Measurements from ENCODE around the gene OSBPL5.
A peak's percentile ranks its signal among the peaks of the same experiment; 100 is the strongest.

Gene OSBPL5

GRCh38 chr11:3091846-3092602, 73.1 kb downstream of the OSBPL5 start:
- H3K4me3 ChIP-seq, result no peak overlapping the region
- no peak for DNase-seq
- H3K9me3 ChIP-seq, result no peaks in the 10 kb centered on the region
- H3K4me1 ChIP-seq, result peaks cover 0 to 11% (median 6%) of the 10 kb centered on the region in 4 donors
- intact Hi-C loops (cut with DNase I; ENCODE audit: low total_unique reads), result loop anchor here (2.0 kb wide), 1 partner anchor 55 kb away; no protein-coding TSS in a partner anchor
- peaks cover 22 to 95% (median 60%) of the 10 kb centered on the region in 3 donors for H3K36me3 ChIP-seq
- TF ChIP-seq, protein P1, sequence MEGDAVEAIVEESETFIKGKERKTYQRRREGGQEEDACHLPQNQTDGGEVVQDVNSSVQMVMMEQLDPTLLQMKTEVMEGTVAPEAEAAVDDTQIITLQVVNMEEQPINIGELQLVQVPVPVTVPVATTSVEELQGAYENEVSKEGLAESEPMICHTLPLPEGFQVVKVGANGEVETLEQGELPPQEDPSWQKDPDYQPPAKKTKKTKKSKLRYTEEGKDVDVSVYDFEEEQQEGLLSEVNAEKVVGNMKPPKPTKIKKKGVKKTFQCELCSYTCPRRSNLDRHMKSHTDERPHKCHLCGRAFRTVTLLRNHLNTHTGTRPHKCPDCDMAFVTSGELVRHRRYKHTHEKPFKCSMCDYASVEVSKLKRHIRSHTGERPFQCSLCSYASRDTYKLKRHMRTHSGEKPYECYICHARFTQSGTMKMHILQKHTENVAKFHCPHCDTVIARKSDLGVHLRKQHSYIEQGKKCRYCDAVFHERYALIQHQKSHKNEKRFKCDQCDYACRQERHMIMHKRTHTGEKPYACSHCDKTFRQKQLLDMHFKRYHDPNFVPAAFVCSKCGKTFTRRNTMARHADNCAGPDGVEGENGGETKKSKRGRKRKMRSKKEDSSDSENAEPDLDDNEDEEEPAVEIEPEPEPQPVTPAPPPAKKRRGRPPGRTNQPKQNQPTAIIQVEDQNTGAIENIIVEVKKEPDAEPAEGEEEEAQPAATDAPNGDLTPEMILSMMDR (IDR thresholded peaks at IDR 0.05), result peak; percentile 97 to 100
- no peaks in the 10 kb centered on the region for H3K27me3 ChIP-seq
- no peak overlapping the region for H3K27ac ChIP-seq

DNA sequence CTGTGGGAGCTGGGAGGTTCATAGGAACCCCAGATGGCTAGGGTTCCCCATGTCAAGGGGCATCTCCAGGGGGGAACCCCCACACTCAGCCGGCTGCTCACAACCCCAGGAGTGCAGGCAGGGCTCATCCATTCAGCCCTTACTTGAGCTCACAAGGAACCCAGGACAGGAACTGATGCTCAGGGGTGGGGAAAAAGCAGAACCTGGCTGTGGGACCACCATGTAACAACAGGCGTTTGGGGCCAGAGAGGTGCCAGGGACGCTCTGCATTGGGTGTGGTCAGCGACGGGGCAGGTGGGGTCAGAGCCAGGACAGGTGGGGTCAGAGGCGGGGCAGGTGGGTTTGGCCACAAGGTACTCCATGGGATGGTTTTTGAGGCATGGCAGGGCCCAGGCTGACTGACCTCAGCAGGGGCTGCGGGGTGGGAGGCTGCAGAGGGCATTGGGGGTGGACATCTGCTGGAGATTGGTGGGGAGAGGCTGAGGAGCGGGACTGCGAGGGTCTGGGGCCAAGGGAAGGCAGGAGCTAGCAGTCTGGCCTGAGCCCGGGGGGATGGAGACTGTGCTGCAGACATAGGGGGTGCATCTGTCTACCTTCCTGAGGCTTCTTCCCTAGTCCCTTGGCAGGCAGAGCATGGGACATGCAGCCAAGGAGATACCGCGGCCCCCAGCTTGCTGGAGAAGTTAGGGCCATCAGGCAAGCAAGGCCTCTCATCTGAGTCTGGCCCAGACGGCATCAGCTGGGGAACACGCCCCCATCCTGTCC, 73.8 kb downstream of the OSBPL5 start:
- intact Hi-C loops (cut with DNase I; ENCODE audit: low total_unique reads), result no loop called here
- Histone ChIP-seq H3K36me3 (peaks cover 22 to 91% (median 59%) of the 10 kb centered on the region in 3 donors), H3K4me1 (peaks cover 0 to 11% (median 6%) of the 10 kb centered on the region in 4 donors), H3K27ac (no peak overlapping the region), H3K27me3 (no peaks in the 10 kb centered on the region), H3K4me3 (no peak overlapping the region), H3K9me3 (no peaks in the 10 kb centered on the region)
- TF ChIP-seq, protein P1 (IDR thresholded peaks at IDR 0.05), result no peak
- DNase-seq, result no peak

- Histone ChIP-seq H3K36me3 (peaks cover 22 to 81% (median 59%) of the 10 kb centered on the region in 3 donors), H3K4me3 (no peak overlapping the region), H3K4me1 (peaks cover 0 to 7% (median under 1%) of the 10 kb centered on the region in 4 donors), H3K27ac (no peak overlapping the region), H3K9me3 (no peaks in the 10 kb centered on the region), H3K27me3 (no peaks in the 10 kb centered on the region)
- peak in 1 of 2 donors; percentile 60 for DNase-seq
- intact Hi-C loops (cut with DNase I; ENCODE audit: low total_unique reads), result no loop called here
- TF ChIP-seq, protein P1 (IDR thresholded peaks at IDR 0.05), result no peak
These were observed 74.8 kb downstream of the OSBPL5 start for GRCh38 chr11:3090096-3090901.

DNA sequence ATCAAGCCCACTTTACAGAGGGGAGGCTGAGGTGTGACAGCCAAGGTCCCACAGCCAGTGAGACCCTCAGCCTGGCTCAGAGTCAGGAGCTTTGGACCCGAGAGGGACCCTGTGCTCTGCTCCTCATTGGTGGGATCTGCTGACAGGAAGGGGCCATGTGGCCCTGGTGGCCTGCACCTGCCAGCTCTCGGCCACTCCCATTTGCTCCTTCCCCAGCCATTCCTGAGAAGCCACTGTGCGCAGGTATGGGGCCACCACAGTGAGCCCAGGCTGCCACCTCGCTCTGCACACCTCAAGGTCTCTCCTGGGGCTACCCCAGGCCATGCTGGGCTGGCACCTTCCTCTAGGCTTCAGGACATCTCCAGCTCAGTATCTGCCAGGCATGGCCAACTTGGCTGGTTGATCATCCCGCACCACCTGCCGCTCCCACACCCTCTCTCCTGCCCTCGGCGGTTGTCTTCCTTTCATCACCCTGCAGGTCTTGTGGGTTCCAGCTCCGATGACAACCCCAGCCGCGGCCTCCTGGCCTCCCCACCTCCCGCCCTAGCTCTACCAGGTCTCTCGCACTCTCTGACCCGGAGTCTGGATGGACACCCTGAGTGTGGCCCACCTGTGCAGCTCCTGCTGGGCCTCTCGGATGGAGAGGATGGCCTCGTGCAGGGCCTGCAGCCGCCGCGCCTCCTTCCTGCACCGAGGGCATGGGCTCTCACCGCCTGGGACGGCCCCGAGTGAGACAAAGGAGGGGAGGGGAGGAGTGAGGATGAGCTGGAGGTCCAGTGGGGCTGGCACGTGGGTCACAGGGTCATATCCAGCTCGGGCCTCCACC, 75.7 kb downstream of the OSBPL5 start:
- intact Hi-C loops (cut with DNase I; ENCODE audit: low total_unique reads), result no loop called here
- Histone ChIP-seq H3K36me3 (peaks cover 21 to 75% (median 53%) of the 10 kb centered on the region in 3 donors), H3K4me3 (no peak overlapping the region), H3K9me3 (no peaks in the 10 kb centered on the region), H3K27ac (no peak overlapping the region), H3K4me1 (peaks cover 0 to 7% (median 0%) of the 10 kb centered on the region in 4 donors), H3K27me3 (no peaks in the 10 kb centered on the region)
- TF ChIP-seq, protein P1 (IDR thresholded peaks at IDR 0.05), result no peak
- peak in 1 of 2 donors; percentile 67 for DNase-seq

Data from tibial artery (tissue), 4 donors.